Measurements from ENCODE around the gene PDZRN3.
A peak's percentile ranks its signal among the peaks of the same experiment; 100 is the strongest.

The PDZRN3 gene

DNA sequence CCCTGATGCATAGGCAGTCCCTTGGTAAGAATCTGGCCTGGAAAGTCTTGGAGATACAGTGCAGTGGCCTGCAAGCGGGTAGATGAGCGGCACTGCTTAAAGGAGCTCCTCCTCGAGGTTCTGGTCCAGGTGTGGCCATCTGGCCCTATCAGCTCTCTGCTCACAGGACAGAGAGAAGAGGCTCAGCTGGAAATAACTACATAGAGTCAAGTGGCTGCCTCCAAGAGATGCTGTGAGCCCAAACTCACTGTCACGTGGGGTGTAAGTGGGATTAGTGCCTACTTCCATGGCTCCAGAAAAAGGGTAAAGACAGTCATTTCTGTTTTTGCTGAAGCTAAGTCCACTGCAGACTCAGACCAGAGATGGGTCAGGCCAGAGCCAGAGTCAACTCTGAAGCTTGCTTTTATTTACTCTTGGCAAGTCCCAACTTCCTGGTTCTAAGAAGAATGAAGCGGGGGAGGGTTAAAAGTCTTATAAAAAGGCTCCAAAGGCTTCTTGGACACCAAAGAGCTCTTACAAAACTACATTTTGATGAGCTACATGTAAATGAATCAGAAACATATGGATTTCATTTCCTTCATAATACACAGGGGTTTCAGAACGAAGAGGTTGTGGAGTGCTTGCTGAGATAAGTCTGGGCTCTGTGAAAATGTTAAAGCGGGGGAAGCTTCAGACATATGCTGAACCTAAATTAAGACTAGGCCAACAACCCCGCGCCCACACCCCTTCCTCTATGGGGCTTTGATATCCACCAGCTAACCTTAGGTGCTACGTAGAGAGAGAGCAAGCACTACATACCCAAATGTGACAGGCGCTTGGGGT lies 77.1 kb downstream of the PDZRN3 start:
- Histone ChIP-seq H3K23ac (ENCODE audit: low read length) (no peak overlapping the region), H2BK120ac (ENCODE audit: insufficient read depth, low read length, poor library complexity) (no peak overlapping the region), H3K36me3 (ENCODE audit: control insufficient read depth in 1 of 2, insufficient read depth in 2 of 2, low read length in 2 of 2) (no peaks in the 10 kb centered on the region), H3K9ac (ENCODE audit: low read length) (peak overlapping the region; percentile 14), H3K4me3 (ENCODE audit: low read depth, low read length) (no peak overlapping the region), H4K91ac (ENCODE audit: low read depth, low read length) (no peak overlapping the region), H4K12ac (ENCODE audit: low read depth, low read length) (no peak overlapping the region), H3K4ac (ENCODE audit: low read depth, low read length) (peak overlapping the region; percentile 17), H3K27me3 (ENCODE audit: insufficient read depth, low read length) (no peaks in the 10 kb centered on the region), H3K4me2 (ENCODE audit: low read length) (no peak overlapping the region), H2AK5ac (ENCODE audit: low read length) (no peak overlapping the region), H3K18ac (ENCODE audit: low read length) (no peak overlapping the region), H2AFZ (ENCODE audit: insufficient read depth, low read length, poor library complexity) (no peak overlapping the region), H2BK5ac (ENCODE audit: low read depth, low read length, poor library complexity) (no peak overlapping the region), H4K8ac (ENCODE audit: low read depth, low read length) (no peak overlapping the region), H3K79me1 (ENCODE audit: low read length) (peaks cover 3% of the 10 kb centered on the region), H3K79me2 (ENCODE audit: control insufficient read depth, insufficient read depth, low read length, poor library complexity) (no peaks in the 10 kb centered on the region), H2BK12ac (ENCODE audit: low read length) (no peak overlapping the region), H3K27ac (ENCODE audit: low read depth, low read length) (no peak overlapping the region), H3K14ac (ENCODE audit: low read length) (no peak overlapping the region), H3K4me1 (ENCODE audit: control insufficient read depth in 1 of 2, insufficient read depth in 2 of 2, low read length in 2 of 2) (peaks cover 12 to 18% of the 10 kb centered on the region in 2 experiments), H3K9me3 (ENCODE audit: insufficient read depth, low read depth, low read length) (no peaks in the 10 kb centered on the region)
- DNase-seq, result no peak
- no CpG with 5 or more reads among the region's 11 CpGs for WGBS (ENCODE audit: extremely low coverage, insufficient coverage, insufficient read length)

DNA sequence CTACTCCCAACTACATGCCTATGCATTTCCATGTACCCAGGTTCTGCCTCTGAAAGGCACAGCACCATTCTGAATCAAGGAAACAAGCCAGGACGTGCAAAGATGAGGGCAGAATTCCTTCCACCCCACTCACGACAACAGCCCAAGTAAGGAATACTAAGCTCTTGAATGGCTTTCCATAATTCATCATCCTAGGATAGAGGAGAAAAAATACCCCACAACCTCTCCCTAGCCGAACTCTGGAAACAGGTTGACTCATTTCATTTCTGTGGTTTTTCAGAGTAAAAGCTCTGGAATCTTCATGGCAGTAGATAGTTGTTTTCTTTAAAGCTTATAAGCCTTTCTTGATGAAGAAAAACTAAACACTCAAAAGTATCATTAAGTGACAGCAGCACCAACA lies 77.8 kb downstream of the PDZRN3 start:
- H3K79me1 ChIP-seq (ENCODE audit: low read length), result peaks cover 2% of the 10 kb centered on the region
- H3K9me3 ChIP-seq (ENCODE audit: insufficient read depth, low read depth, low read length), result no peaks in the 10 kb centered on the region
- no peak overlapping the region for H3K9ac ChIP-seq (ENCODE audit: low read length)
- no peaks in the 10 kb centered on the region for H3K36me3 ChIP-seq (ENCODE audit: control insufficient read depth in 1 of 2, insufficient read depth in 2 of 2, low read length in 2 of 2)
- H3K4me2 ChIP-seq (ENCODE audit: low read length), result no peak overlapping the region
- no peak overlapping the region for H3K14ac ChIP-seq (ENCODE audit: low read length)
- peaks cover 11 to 17% of the 10 kb centered on the region in 2 experiments for H3K4me1 ChIP-seq (ENCODE audit: control insufficient read depth in 1 of 2, insufficient read depth in 2 of 2, low read length in 2 of 2)
- H2BK5ac ChIP-seq (ENCODE audit: low read depth, low read length, poor library complexity), result no peak overlapping the region
- H3K27me3 ChIP-seq (ENCODE audit: insufficient read depth, low read length), result no peaks in the 10 kb centered on the region
- H2BK12ac ChIP-seq (ENCODE audit: low read length), result no peak overlapping the region
- no peak overlapping the region for H4K12ac ChIP-seq (ENCODE audit: low read depth, low read length)
- H2AFZ ChIP-seq (ENCODE audit: insufficient read depth, low read length, poor library complexity), result no peak overlapping the region
- H3K27ac ChIP-seq (ENCODE audit: low read depth, low read length), result no peak overlapping the region
- no peak overlapping the region for H3K18ac ChIP-seq (ENCODE audit: low read length)
- DNase-seq, result no peak
- H2BK120ac ChIP-seq (ENCODE audit: insufficient read depth, low read length, poor library complexity), result no peak overlapping the region
- no peak overlapping the region for H4K91ac ChIP-seq (ENCODE audit: low read depth, low read length)
- no peak overlapping the region for H2AK5ac ChIP-seq (ENCODE audit: low read length)
- no peak overlapping the region for H4K8ac ChIP-seq (ENCODE audit: low read depth, low read length)
- WGBS (ENCODE audit: extremely low coverage, insufficient coverage, insufficient read length), result no CpG with 5 or more reads among the region's 3 CpGs
- no peak overlapping the region for H3K4ac ChIP-seq (ENCODE audit: low read depth, low read length)
- H3K79me2 ChIP-seq (ENCODE audit: control insufficient read depth, insufficient read depth, low read length, poor library complexity), result no peaks in the 10 kb centered on the region
- no peak overlapping the region for H3K23ac ChIP-seq (ENCODE audit: low read length)
- no peak overlapping the region for H3K4me3 ChIP-seq (ENCODE audit: low read depth, low read length)

DNA sequence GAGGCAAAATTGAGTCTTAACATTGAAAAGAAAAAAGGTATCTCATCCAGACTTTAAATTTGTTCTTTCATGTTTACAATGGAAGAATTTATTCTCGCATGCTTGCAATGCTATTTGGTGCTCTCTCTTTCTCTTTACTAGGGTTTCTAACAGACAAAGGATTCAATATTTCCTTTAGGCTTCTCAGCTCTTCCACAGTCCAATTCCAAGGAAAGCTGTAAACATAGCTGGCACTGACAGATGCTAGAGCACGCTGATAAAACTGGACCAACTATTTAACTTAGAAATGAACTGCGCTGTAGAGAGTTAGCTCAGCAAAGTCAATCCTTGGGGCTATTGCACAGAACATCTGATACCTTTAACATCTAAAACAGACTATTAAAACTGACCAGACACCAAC lies 81.3 kb downstream of the PDZRN3 start:
- Histone ChIP-seq H3K18ac (ENCODE audit: low read length) (no peak overlapping the region), H3K79me2 (ENCODE audit: control insufficient read depth, insufficient read depth, low read length, poor library complexity) (no peaks in the 10 kb centered on the region), H3K14ac (ENCODE audit: low read length) (no peak overlapping the region), H3K9me3 (ENCODE audit: insufficient read depth, low read depth, low read length) (no peaks in the 10 kb centered on the region), H3K27ac (ENCODE audit: low read depth, low read length) (no peak overlapping the region), H3K79me1 (ENCODE audit: low read length) (no peaks in the 10 kb centered on the region), H4K91ac (ENCODE audit: low read depth, low read length) (no peak overlapping the region), H3K27me3 (ENCODE audit: insufficient read depth, low read length) (no peaks in the 10 kb centered on the region), H3K36me3 (ENCODE audit: control insufficient read depth in 1 of 2, insufficient read depth in 2 of 2, low read length in 2 of 2) (no peaks in the 10 kb centered on the region), H4K12ac (ENCODE audit: low read depth, low read length) (no peak overlapping the region), H2BK5ac (ENCODE audit: low read depth, low read length, poor library complexity) (no peak overlapping the region), H3K4ac (ENCODE audit: low read depth, low read length) (no peak overlapping the region), H2AFZ (ENCODE audit: insufficient read depth, low read length, poor library complexity) (no peak overlapping the region), H3K4me3 (ENCODE audit: low read depth, low read length) (no peak overlapping the region), H2AK5ac (ENCODE audit: low read length) (no peak overlapping the region), H4K8ac (ENCODE audit: low read depth, low read length) (no peak overlapping the region), H3K9ac (ENCODE audit: low read length) (no peak overlapping the region), H3K4me1 (ENCODE audit: control insufficient read depth in 1 of 2, insufficient read depth in 2 of 2, low read length in 2 of 2) (peaks cover 9 to 12% of the 10 kb centered on the region in 2 experiments), H2BK120ac (ENCODE audit: insufficient read depth, low read length, poor library complexity) (no peak overlapping the region), H3K4me2 (ENCODE audit: low read length) (no peak overlapping the region), H2BK12ac (ENCODE audit: low read length) (no peak overlapping the region), H3K23ac (ENCODE audit: low read length) (no peak overlapping the region)
- no peak for DNase-seq
- no CpG with 5 or more reads among the region's 3 CpGs for WGBS (ENCODE audit: extremely low coverage, insufficient coverage, insufficient read length)

DNA sequence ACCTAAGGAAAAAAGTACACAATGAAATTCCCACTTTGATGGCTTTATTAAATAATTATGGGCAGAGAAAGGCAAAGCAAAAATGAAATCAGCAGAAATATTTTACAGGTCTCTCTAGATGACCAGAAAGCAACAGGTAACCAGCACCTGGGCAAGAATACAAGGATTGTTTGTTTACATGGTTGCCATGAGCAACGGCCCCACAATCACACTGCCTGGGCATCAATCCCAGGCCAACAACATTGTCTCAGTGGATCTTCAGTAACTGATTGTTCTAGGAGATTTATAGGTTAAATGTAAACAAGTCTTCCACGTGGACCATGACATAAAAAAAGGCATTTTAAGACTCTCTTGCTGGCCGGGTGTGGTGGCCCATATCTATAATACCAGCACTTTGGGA lies 82.6 kb downstream of the PDZRN3 start:
- Histone ChIP-seq H2AK5ac (ENCODE audit: low read length) (no peak overlapping the region), H4K8ac (ENCODE audit: low read depth, low read length) (no peak overlapping the region), H4K91ac (ENCODE audit: low read depth, low read length) (no peak overlapping the region), H3K36me3 (ENCODE audit: control insufficient read depth in 1 of 2, insufficient read depth in 2 of 2, low read length in 2 of 2) (no peaks in the 10 kb centered on the region), H3K4me1 (ENCODE audit: control insufficient read depth in 1 of 2, insufficient read depth in 2 of 2, low read length in 2 of 2) (peaks cover under 1 to 2% of the 10 kb centered on the region in 2 experiments), H4K12ac (ENCODE audit: low read depth, low read length) (no peak overlapping the region), H3K4me2 (ENCODE audit: low read length) (no peak overlapping the region), H2BK5ac (ENCODE audit: low read depth, low read length, poor library complexity) (no peak overlapping the region), H3K27ac (ENCODE audit: low read depth, low read length) (no peak overlapping the region), H2BK120ac (ENCODE audit: insufficient read depth, low read length, poor library complexity) (no peak overlapping the region), H2BK12ac (ENCODE audit: low read length) (no peak overlapping the region), H3K4me3 (ENCODE audit: low read depth, low read length) (no peak overlapping the region), H3K23ac (ENCODE audit: low read length) (no peak overlapping the region), H3K4ac (ENCODE audit: low read depth, low read length) (no peak overlapping the region), H3K14ac (ENCODE audit: low read length) (no peak overlapping the region), H3K9ac (ENCODE audit: low read length) (no peak overlapping the region), H3K79me1 (ENCODE audit: low read length) (no peaks in the 10 kb centered on the region), H3K9me3 (ENCODE audit: insufficient read depth, low read depth, low read length) (no peaks in the 10 kb centered on the region), H2AFZ (ENCODE audit: insufficient read depth, low read length, poor library complexity) (no peak overlapping the region), H3K18ac (ENCODE audit: low read length) (no peak overlapping the region), H3K79me2 (ENCODE audit: control insufficient read depth, insufficient read depth, low read length, poor library complexity) (no peaks in the 10 kb centered on the region), H3K27me3 (ENCODE audit: insufficient read depth, low read length) (no peaks in the 10 kb centered on the region)
- no CpG with 5 or more reads among the region's 3 CpGs for WGBS (ENCODE audit: extremely low coverage, insufficient coverage, insufficient read length)
- peak in 1 of 2 donors; percentile 19 for DNase-seq
